ACC112 (cell line): ENCODE results near the gene RIMKLA.

Experiments
- H2AFZ ChIP-seq: fragments of 200-600 bp; sonication (generic); one replicate; pipeline ENCODE4 v1.6.0; 2017; ENCODE audit warnings: antibody characterized with exemption, low read length; ENCODE audit not compliant: unreplicated experiment
- H3K27ac ChIP-seq: fragments of 200-600 bp; sonication (generic); 2 replicates; pipeline ENCODE4 v1.5.1; 2014; ENCODE audit warnings: low read depth, mild to moderate bottlenecking, antibody characterized with exemption, low read length, moderate library complexity
- H3K27me3 ChIP-seq: fragments of 200-600 bp; sonication (generic); 2 replicates; pipeline ENCODE4 v1.6.1; 2014; ENCODE audit warnings: mild to moderate bottlenecking, antibody characterized with exemption, low read length, moderate library complexity, mixed read lengths; ENCODE audit not compliant: insufficient read depth
- H3K36me3 ChIP-seq: fragments of 200-600 bp; sonication (generic); 2 replicates; pipeline ENCODE4 v1.6.1; 2016; ENCODE audit warnings: mild to moderate bottlenecking, antibody characterized with exemption, low read length, moderate library complexity, mixed read lengths; ENCODE audit not compliant: insufficient read depth
- H3K4me1 ChIP-seq: fragments of 200-600 bp; sonication (generic); one replicate; pipeline ENCODE4 v1.6.1; 2016; ENCODE audit warnings: low read length, mixed read lengths; ENCODE audit not compliant: insufficient read depth, unreplicated experiment, control insufficient read depth
- H3K4me3 ChIP-seq: fragments of 200-600 bp; sonication (generic); 2 replicates; pipeline ENCODE4 v1.5.1; 2014; ENCODE audit warnings: mild to moderate bottlenecking, low read depth, low read length
- H3K79me2 ChIP-seq: fragments of 200-600 bp; sonication (generic); one replicate; pipeline ENCODE4 v1.6.0; 2016; ENCODE audit warnings: low read length; ENCODE audit not compliant: control insufficient read depth, unreplicated experiment, insufficient read depth

RIMKLA gene

GRCh38 chr1:42380586-42381279 is at the start of gene RIMKLA:
Gene RIMKLA, plus strand, starts transcription at chr1:42380792. Its CDS starts 143 bp downstream, at chr1:42380935.
- no peak within 1 kb of the TSS for H3K27ac ChIP-seq
- peak within 1 kb of the TSS; percentile 51 for H2AFZ ChIP-seq
- peak within 1 kb of the TSS; percentile 62 for H3K4me3 ChIP-seq
- H3K4me1 ChIP-seq = no peaks in the 10 kb centered on the region
- H3K79me2 ChIP-seq = no peaks in the 10 kb centered on the region
- H3K36me3 ChIP-seq = no peaks in the 10 kb centered on the region
- peaks cover 63% of the 10 kb centered on the region for H3K27me3 ChIP-seq

- no peaks in the 10 kb centered on the region for H3K27me3 ChIP-seq
- H3K4me1 ChIP-seq = peaks cover 15% of the 10 kb centered on the region
- peaks cover 70% of the 10 kb centered on the region for H3K79me2 ChIP-seq
- H3K4me3 ChIP-seq = peak overlapping the region; percentile 84
- H3K36me3 ChIP-seq = no peaks in the 10 kb centered on the region
- H2AFZ ChIP-seq = no peak overlapping the region
- no peak overlapping the region for H3K27ac ChIP-seq
Observed at GRCh38 chr1:42332877-42333276, 47.7 kb upstream of the RIMKLA start.

- peaks cover 61% of the 10 kb centered on the region for H3K79me2 ChIP-seq
- H3K27ac ChIP-seq = peak overlapping the region; percentile 55
- no peaks in the 10 kb centered on the region for H3K27me3 ChIP-seq
- H3K4me3 ChIP-seq = peak overlapping the region; percentile 84
- H3K36me3 ChIP-seq = no peaks in the 10 kb centered on the region
- H3K4me1 ChIP-seq = peaks cover 15% of the 10 kb centered on the region
- no peak overlapping the region for H2AFZ ChIP-seq
Observed at GRCh38 chr1:42333662-42334239, 46.8 kb upstream of the RIMKLA start.

GRCh38 chr1:42334240-42335049 is 46.1 kb upstream of the RIMKLA start:
- Histone ChIP-seq H2AFZ (peak overlapping the region; percentile 93), H3K27ac (peak overlapping the region; percentile 55), H3K27me3 (no peaks in the 10 kb centered on the region), H3K79me2 (peaks cover 54% of the 10 kb centered on the region), H3K4me1 (peaks cover 15% of the 10 kb centered on the region), H3K36me3 (no peaks in the 10 kb centered on the region), H3K4me3 (peak overlapping the region; percentile 84)

GRCh38 chr1:42335050-42335808 is 45.4 kb upstream of the RIMKLA start, which contains the start of gene FOXJ3:
Gene FOXJ3, minus strand, starts transcription at chr1:42335235. Its CDS starts 24,142 bp downstream, at chr1:42311093.
- Histone ChIP-seq H2AFZ (peak within 1 kb of the TSS; percentile 93), H3K27ac (peak within 1 kb of the TSS; percentile 55), H3K27me3 (no peaks in the 10 kb centered on the region), H3K4me3 (peak within 1 kb of the TSS; percentile 84), H3K36me3 (no peaks in the 10 kb centered on the region), H3K4me1 (peaks cover 15% of the 10 kb centered on the region), H3K79me2 (peaks cover 47% of the 10 kb centered on the region)

GRCh38 chr1:42335809-42336518 is 44.6 kb upstream of the RIMKLA start:
- peaks cover 15% of the 10 kb centered on the region for H3K4me1 ChIP-seq
- H3K79me2 ChIP-seq = peaks cover 40% of the 10 kb centered on the region
- H3K36me3 ChIP-seq = no peaks in the 10 kb centered on the region
- peak overlapping the region; percentile 86 for H2AFZ ChIP-seq
- no peaks in the 10 kb centered on the region for H3K27me3 ChIP-seq
- peak overlapping the region; percentile 47 for H3K27ac ChIP-seq
- H3K4me3 ChIP-seq = peak overlapping the region; percentile 84

GRCh38 chr1:42336978-42337377 is 43.6 kb upstream of the RIMKLA start:
- Histone ChIP-seq H3K79me2 (peaks cover 29% of the 10 kb centered on the region), H3K27me3 (no peaks in the 10 kb centered on the region), H3K27ac (no peak overlapping the region), H2AFZ (no peak overlapping the region), H3K4me3 (no peak overlapping the region), H3K36me3 (no peaks in the 10 kb centered on the region), H3K4me1 (peaks cover 15% of the 10 kb centered on the region)

- no peak overlapping the region for H2AFZ ChIP-seq
- no peaks in the 10 kb centered on the region for H3K27me3 ChIP-seq
- H3K4me1 ChIP-seq = peaks cover 5% of the 10 kb centered on the region
- H3K36me3 ChIP-seq = no peaks in the 10 kb centered on the region
- H3K27ac ChIP-seq = no peak overlapping the region
- H3K79me2 ChIP-seq = no peaks in the 10 kb centered on the region
- H3K4me3 ChIP-seq = no peak overlapping the region
Observed at GRCh38 chr1:42340093-42340492, 40.5 kb upstream of the RIMKLA start.

- Histone ChIP-seq H3K4me3 (no peak overlapping the region), H3K27ac (no peak overlapping the region), H3K27me3 (no peaks in the 10 kb centered on the region), H3K79me2 (no peaks in the 10 kb centered on the region), H3K4me1 (peaks cover 5% of the 10 kb centered on the region), H3K36me3 (no peaks in the 10 kb centered on the region), H2AFZ (no peak overlapping the region)
Observed at GRCh38 chr1:42340901-42341300, 39.7 kb upstream of the RIMKLA start.

GRCh38 chr1:42343049-42343448 is 37.5 kb upstream of the RIMKLA start:
- no peaks in the 10 kb centered on the region for H3K36me3 ChIP-seq
- no peak overlapping the region for H3K27ac ChIP-seq
- no peaks in the 10 kb centered on the region for H3K79me2 ChIP-seq
- no peak overlapping the region for H3K4me3 ChIP-seq
- H2AFZ ChIP-seq = no peak overlapping the region
- H3K4me1 ChIP-seq = no peaks in the 10 kb centered on the region
- peaks cover 4% of the 10 kb centered on the region; the same call in 1 of the 2 replicates for H3K27me3 ChIP-seq
